HUDEP-2 (cell line): ENCODE data around the gene DKK3.
A peak's percentile ranks its signal among the peaks of the same experiment; 100 is the strongest.

Experiments
- DNase-seq, 76 experiments: peaks; one replicate each; lab custom pipeline; 2025; ENCODE audit not compliant: unreplicated experiment in 76 of 76; lab: John Stamatoyannopoulos, UW

The DKK3 gene

DNA sequence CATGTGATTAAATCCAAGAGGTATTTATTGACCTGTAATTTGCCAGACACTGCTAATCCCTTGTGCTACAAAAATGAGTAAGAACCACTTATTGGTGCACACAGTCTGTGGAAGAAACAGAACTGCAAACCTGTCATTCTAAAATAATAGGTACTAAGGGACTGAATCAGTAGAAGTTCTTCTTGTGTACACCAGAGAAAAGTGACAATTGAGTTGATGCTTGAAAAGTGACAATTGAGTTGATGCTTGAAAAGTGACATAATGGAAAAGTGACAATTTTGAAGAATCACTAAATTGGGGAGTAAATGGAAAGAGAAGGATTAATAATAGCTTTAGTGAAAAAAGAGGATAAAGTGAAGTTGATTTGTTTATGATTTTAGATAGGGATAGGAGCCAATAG lies 56.4 kb downstream of the DKK3 start:
- DNase-seq = no peak

DNA sequence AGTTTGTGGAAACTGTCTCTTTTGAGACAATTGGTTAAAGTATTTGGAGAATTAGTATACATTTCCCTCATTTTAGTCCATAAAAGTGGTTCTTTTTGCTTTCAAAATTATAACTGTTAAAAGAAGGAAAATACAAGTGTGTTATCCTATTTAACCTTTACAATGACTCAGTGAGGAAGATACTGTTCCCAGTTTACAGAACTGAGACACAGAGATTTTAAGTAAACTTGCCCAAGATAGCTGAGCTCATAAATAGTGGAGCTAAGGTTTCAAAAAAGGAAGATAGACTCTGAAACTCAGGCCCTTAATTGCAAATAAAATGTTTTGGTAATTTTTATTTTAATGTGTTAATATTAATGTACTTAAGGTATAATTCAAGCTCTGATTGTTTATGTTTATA lies 58.9 kb downstream of the DKK3 start:
- DNase-seq = no peak

GRCh38 chr11:11948242-11948947 lies 60.0 kb downstream of the DKK3 start:
- DNase-seq = no peak

GRCh38 chr11:11947825-11948224 lies 60.6 kb downstream of the DKK3 start:
- DNase-seq = no peak

DNA sequence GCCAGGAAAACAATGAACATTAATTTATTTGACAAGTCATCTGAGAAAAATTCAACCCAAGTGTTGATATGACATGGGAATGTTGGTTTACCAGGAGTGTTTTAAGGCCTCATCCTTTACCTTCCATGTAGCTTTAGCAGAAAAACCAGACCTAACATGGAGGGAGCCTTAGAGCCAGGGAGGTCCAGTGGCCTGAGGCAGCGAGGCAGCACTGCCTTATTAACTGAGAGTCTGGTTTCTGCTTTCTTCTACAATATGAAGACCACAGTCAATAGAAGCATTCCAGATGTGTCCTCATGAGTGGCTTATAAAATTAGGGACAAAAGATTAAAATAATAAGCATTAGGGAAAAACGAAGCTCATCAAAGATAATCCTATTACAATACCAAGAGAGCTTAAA lies 61.5 kb downstream of the DKK3 start:
- no peak for DNase-seq

DNA sequence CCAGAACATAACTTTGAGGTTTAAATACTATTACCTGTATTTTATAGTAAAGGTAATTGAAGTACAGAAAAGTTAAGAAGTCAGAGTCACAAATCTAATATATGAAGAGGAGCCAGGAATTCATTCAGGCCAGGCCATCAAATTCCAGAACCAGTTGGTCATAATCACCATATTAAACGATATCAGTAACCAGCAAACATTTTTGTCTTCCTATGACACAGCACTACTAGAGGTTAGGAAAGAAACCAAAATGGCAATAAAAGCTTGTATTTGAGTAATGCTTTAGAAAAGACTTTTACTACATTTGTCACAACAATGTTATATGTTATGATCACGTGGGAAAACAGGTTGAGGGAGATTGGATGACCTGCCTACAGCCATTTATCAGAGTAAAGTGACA lies 62.2 kb downstream of the DKK3 start:
- no peak for DNase-seq

DNA sequence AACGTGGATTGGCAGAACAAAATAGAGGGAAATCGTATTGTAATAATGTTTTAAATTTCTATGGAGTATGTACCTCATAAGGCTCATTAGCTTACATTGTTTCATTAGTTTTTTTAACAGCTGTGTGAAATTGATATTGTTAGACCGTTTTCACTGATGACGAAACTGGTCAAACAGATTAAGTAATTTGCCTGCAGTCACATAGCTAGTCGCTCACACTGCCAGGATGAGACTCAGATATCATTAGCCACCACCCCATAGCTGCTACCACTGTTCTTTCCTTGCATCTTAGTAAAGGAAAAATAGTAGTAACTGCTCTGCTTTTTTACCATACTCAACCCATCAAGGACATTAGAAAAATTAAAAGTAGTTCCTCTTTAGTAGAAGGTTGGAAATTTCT lies 64.0 kb downstream of the DKK3 start:
- no peak for DNase-seq

GRCh38 chr11:11942668-11943067 lies 65.8 kb downstream of the DKK3 start:
- no peak for DNase-seq

- DNase-seq = no peak
These were observed 67.9 kb downstream of the DKK3 start for GRCh38 chr11:11940551-11940950.

DNA sequence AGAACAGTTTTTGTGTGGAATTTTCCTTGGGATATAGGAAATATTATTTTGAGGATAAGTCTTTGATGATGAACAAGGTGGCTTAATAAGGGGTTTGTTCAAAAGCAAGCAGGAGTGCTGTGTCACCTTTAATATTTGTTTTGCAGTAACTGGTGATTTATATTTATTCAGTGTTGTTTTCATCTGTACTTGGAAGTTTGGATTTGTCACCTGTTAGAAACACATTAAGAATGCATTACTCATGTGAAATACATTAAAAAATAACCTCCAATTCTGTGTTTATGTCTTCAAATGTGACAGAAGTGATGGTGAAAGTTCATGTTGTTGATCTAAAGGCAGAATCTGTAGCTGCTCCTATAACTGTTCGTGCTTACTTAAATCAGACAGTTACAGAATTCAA lies 70.5 kb downstream of the DKK3 start:
- no peak for DNase-seq

GRCh38 chr11:11937433-11937832 lies 71.0 kb downstream of the DKK3 start:
- DNase-seq = no peak

DNA sequence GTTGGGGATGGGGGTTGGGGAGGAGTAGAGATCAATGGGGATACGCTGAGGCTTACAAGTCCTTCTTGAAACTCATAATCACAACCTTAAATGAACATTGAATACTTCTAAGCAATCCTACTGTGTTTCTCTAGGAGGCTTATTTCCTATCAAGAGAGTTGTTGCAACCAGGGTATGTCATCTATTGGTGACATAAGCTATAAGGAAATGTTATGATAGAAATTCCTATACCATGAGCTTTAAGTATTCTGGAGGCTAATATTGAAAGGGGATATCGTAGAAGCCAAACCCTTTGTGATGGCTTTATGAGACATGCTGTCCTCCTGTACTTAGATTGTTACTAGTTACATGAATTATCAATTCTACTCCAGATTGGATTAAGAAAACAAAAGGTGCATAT lies 72.9 kb downstream of the DKK3 start:
- DNase-seq = no peak

DNA sequence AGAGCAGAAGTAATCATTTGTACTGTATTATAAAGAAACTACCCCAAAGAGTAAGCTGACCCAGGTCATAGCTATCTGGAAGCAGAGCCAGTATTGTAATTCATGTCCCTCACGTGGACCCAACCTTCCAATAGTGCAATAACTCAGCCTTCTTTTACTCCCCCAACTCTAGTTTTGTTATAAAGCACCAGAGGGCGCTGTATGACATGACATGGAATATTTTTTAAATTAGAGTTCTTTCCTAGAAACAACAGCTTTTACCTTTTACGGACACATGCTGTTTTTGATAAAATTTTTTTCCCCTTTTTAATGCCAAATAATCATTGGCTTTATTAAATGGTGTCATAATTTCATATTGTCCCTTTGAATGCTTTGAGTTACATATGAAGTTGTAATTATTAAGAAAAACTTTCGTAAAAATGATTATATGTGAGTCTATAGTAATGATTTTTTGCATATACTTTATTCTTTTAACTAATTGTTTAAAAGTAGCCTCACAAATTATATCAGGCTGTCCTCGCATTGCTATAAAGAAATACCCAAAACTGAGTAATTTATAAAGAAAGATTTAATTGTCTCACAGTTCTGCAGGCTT lies 76.9 kb downstream of the DKK3 start:
- peak in 28 of 76 experiments; percentile 3 to 58 (median 16) for DNase-seq

GRCh38 chr11:11929920-11930319 lies 78.5 kb downstream of the DKK3 start:
- DNase-seq = no peak

- no peak for DNase-seq
These were observed 84.6 kb downstream of the DKK3 start for GRCh38 chr11:11923828-11924227.

- no peak for DNase-seq
These were observed 91.4 kb downstream of the DKK3 start for GRCh38 chr11:11916981-11917399.

DNA sequence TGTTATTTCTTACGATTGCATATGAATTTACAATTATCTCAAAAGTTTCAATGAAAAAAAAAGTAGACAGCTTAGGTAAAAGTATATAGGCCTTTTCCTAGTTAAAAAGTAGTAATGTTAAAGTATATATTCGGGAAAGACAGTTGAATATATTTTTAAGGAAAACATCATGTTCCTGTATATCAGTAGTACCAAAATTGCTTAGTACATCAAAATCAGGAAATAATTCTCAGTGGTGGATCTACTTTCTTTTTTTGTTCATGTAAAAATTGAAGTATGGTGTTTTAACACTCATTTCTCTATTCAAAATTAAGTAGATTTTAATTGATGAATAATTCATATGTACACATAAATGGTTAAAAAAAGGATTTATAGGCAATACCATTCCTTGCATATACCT lies 92.8 kb downstream of the DKK3 start:
- no peak for DNase-seq

DNA sequence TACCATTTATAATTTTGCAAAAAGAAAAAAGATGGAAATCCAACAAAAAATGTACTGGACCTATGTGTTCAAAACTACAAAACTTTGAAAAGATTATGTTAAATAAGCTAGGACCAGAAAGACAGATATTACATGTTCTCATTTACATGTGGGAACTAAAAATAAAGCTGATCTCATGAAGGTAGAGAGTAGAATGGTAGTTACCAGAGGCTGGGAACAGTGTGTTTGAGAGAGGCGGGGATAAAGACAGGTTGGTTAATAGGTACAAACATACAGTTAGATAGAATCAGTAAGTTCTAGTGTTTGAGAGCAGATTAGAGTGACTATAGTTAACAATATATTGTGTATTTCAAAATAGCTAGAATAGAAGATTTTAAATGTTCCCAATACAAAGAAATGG lies 95.0 kb downstream of the DKK3 start:
- DNase-seq = no peak
